K562 treated with DMSO at 1 percent for 12 hours (cell line): Measurements from ENCODE around the gene LAMTOR1. TPM values are rescaled to one million over a fixed set of nuclear protein-coding genes. Genes with fewer than 3 reads are reported as not detected.

Experiments used
- total RNA-seq: library from RNA; unstranded; fragments of 300-600 nt; gene quantifications from 2 replicates; pipeline ENCODE4 v1.2.3, GENCODE V29; 2022; ENCODE audit not compliant: insufficient read depth

LAMTOR1 gene
- total RNA-seq, result 89.8 and 103 TPM in 2 replicates

GRCh38 chr11:72102946-72103753 is at the start of gene LAMTOR1:
LAMTOR1 (minus strand) TSS chr11:72103297; CDS start chr11:72103224, 73 bp downstream.

GRCh38 chr11:72135473-72135872 is 32.4 kb upstream of the LAMTOR1 start, which contains the start of gene FOLR3:
FOLR3 (plus strand) TSS chr11:72135725; CDS start chr11:72135953, 228 bp downstream.

GRCh38 chr11:72112143-72112977 is 9.3 kb upstream of the LAMTOR1 start, which contains the start of gene ANAPC15:
ANAPC15 (minus strand) TSS chr11:72112695; CDS start chr11:72111276, 1,419 bp downstream.

GRCh38 chr11:72105888-72106287 is 2.8 kb upstream of the LAMTOR1 start, which contains the start of gene TOMT:
TOMT (plus strand) TSS chr11:72105924; CDS start chr11:72105952, 28 bp downstream.

GRCh38 chr11:72080326-72081183 is 22.5 kb downstream of the LAMTOR1 start, which contains the start of the genes LRRC51 and NUMA1:
LRRC51 (plus strand) TSS chr11:72080850; CDS start chr11:72089084, 8,234 bp downstream.
NUMA1 (minus strand) TSS chr11:72080542; CDS start chr11:72035943, 44,599 bp downstream.

Other genes starting within 250 kb of the LAMTOR1 start
- not detected in 2 replicates for gene DEFB131B, start 224.8 kb downstream of the LAMTOR1 start, total RNA-seq
- gene XNDC1N, start 174.7 kb downstream of the LAMTOR1 start, total RNA-seq, result 2.5 TPM in 1 of 2 replicates, not detected in the other
- 18.3 and 37.7 TPM in 2 replicates for gene RNF121, start 174.3 kb downstream of the LAMTOR1 start, total RNA-seq
- 4.1 and 11.1 TPM in 2 replicates for gene IL18BP, start 104.4 kb downstream of the LAMTOR1 start, total RNA-seq
- gene NUMA1, start 22.8 kb downstream of the LAMTOR1 start, total RNA-seq, result 67.0 and 140 TPM in 2 replicates
- 4.2 and 8.4 TPM in 2 replicates for gene LRRC51, start 22.4 kb downstream of the LAMTOR1 start, total RNA-seq
- not detected in 2 replicates for gene TOMT, start 2.6 kb upstream of the LAMTOR1 start, total RNA-seq
- gene ANAPC15, start 9.4 kb upstream of the LAMTOR1 start, total RNA-seq, result 48.3 and 57.6 TPM in 2 replicates
- gene FOLR3, start 32.4 kb upstream of the LAMTOR1 start, total RNA-seq, result not detected in 2 replicates
- gene FOLR1, start 88.8 kb upstream of the LAMTOR1 start, total RNA-seq, result 17.4 and 22.8 TPM in 2 replicates
- not detected in 2 replicates for gene FOLR2, start 113.5 kb upstream of the LAMTOR1 start, total RNA-seq
- 42.4 and 90.5 TPM in 2 replicates for gene INPPL1, start 121.5 kb upstream of the LAMTOR1 start, total RNA-seq
- not detected in 2 replicates for gene PHOX2A, start 140.9 kb upstream of the LAMTOR1 start, total RNA-seq